GM18502 (cell line): ENCODE measurements around the gene CLEC11A.
A peak's percentile ranks its signal among the peaks of the same experiment; 100 is the strongest.

Source experiments
- ATAC-seq: cut with Tn5 transposase; IDR thresholded peaks from one replicate; pipeline ENCODE4 v1.9.1; 2021; ENCODE audit warnings: mild to moderate bottlenecking; ENCODE audit not compliant: unreplicated experiment, poor library complexity

The CLEC11A gene

GRCh38 chr19:50723069-50723468 is at the start of gene CLEC11A:
Gene CLEC11A (plus strand): TSS chr19:50723364. CDS start chr19:50723526, 162 bp downstream.
- no peak for ATAC-seq

GRCh38 chr19:50676625-50677197 is 46.5 kb upstream of the CLEC11A start:
- no peak for ATAC-seq

- ATAC-seq: no peak
These were observed 45.5 kb upstream of the CLEC11A start for GRCh38 chr19:50677636-50678035.

- ATAC-seq: no peak
These were observed 44.8 kb upstream of the CLEC11A start for GRCh38 chr19:50678323-50678722.

- ATAC-seq: peak; percentile 83
These were observed 43.7 kb upstream of the CLEC11A start for GRCh38 chr19:50679177-50680125.

- no peak for ATAC-seq
These were observed 36.7 kb upstream of the CLEC11A start for GRCh38 chr19:50686310-50687032.

- ATAC-seq: no peak
These were observed 34.4 kb upstream of the CLEC11A start for GRCh38 chr19:50688766-50689165.

GRCh38 chr19:50690439-50690838 is 32.7 kb upstream of the CLEC11A start:
- ATAC-seq: no peak

GRCh38 chr19:50693064-50693975 is 29.8 kb upstream of the CLEC11A start:
- no peak for ATAC-seq

- no peak for ATAC-seq
These were observed 28.4 kb upstream of the CLEC11A start for GRCh38 chr19:50694815-50695145.

GRCh38 chr19:50695251-50696093 is 27.7 kb upstream of the CLEC11A start:
- no peak for ATAC-seq

GRCh38 chr19:50696094-50696483 is 27.1 kb upstream of the CLEC11A start:
- ATAC-seq: no peak

- ATAC-seq: no peak
These were observed 25.6 kb upstream of the CLEC11A start for GRCh38 chr19:50697414-50698124.

GRCh38 chr19:50701367-50701985 is 21.7 kb upstream of the CLEC11A start:
- ATAC-seq: no peak

GRCh38 chr19:50702158-50702870 is 20.9 kb upstream of the CLEC11A start:
- ATAC-seq: no peak

- ATAC-seq: no peak
These were observed 20.0 kb upstream of the CLEC11A start for GRCh38 chr19:50702871-50703829.
